Calu3 (cell line): ENCODE results near the gene ELOVL7. TPM values are rescaled to one million over a fixed set of nuclear protein-coding genes. Genes with fewer than 3 reads are reported as not detected.

ENCODE experiments used
- BruUV-seq: library from RNA; stranded (reverse); fragments of 400-500 nt; replicated peaks from 2 replicates; lab custom pipeline; 2021; lab: Mats Ljungman, UMichigan
- CTCF ChIA-PET: fragments of 300-600 bp; sonication (Branson Sonifier 250); formaldehyde crosslinking; loops from one replicate; lab custom pipeline; 2022; ENCODE audit warnings: antibody characterized with exemption; lab: Charles Lee
- DNase-seq: peaks from one replicate; pipeline ENCODE4 v3.0.0; 2022
- H3K27ac Mint-ChIP-seq: one replicate; pipeline ENCODE4 v1.8.0; 2022; ENCODE audit warnings: mixed read lengths; ENCODE audit not compliant: unreplicated experiment
- H3K27me3 Mint-ChIP-seq: one replicate; pipeline ENCODE4 v1.8.0; 2022; ENCODE audit warnings: mixed read lengths; ENCODE audit not compliant: unreplicated experiment
- H3K36me3 Mint-ChIP-seq: one replicate; pipeline ENCODE4 v1.8.0; 2022; ENCODE audit warnings: mild to moderate bottlenecking, moderate library complexity, mixed read lengths; ENCODE audit not compliant: insufficient read depth, unreplicated experiment
- H3K4me1 Mint-ChIP-seq: one replicate; pipeline ENCODE4 v1.8.0; 2022; ENCODE audit warnings: mild to moderate bottlenecking, low read depth, mixed read lengths; ENCODE audit not compliant: unreplicated experiment
- H3K4me3 Mint-ChIP-seq: one replicate; pipeline ENCODE4 v1.8.0; 2022; ENCODE audit warnings: mild to moderate bottlenecking, low read depth, moderate library complexity, mixed read lengths; ENCODE audit not compliant: unreplicated experiment
- H3K9me3 Mint-ChIP-seq: one replicate; pipeline ENCODE4 v1.8.0; 2022; ENCODE audit warnings: low read depth, mixed read lengths; ENCODE audit not compliant: unreplicated experiment
- intact Hi-C: fragments of 100-400 bp; cut with micrococcal nuclease; formaldehyde crosslinking; loops from one replicate; pipeline ENCODE4 v1.10.0; 2022; ENCODE audit not compliant: unreplicated experiment
- total RNA-seq: library from RNA; stranded (reverse); gene quantifications from 2 replicates; pipeline ENCODE4 v1.2.3, GENCODE V29; 2022
- TF ChIP-seq, protein P1 (sequence below): fragments of 200-600 bp; IDR thresholded peaks from one replicate; pipeline ENCODE4 v1.8.0; 2022; ENCODE audit warnings: antibody characterized with exemption; ENCODE audit not compliant: unreplicated experiment

Gene ELOVL7
- total RNA-seq, 1 experiment from 2014 or later = 40.5 TPM

DNA sequence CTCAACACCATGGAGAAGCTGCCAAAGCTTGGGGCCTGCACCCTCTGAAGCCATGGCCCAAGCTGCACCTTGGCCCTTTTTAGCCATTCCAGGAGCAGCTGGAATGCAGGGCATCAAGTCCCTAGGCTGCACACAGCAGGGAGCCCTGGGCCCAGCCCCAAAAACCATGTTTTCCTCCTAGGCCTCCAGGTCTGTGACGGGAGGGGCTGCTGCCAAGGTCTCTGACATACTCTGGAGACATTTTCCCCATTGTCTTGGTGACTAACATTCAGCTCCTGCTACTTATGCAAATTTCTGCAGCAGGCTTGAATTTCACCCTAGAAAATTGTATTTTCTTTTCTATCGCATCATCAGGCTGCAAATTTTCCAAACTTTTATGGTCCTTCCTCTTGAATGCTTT is 64.6 kb downstream of the ELOVL7 start:
- no peak overlapping the region for H3K4me3 Mint-ChIP-seq
- H3K27ac Mint-ChIP-seq = no peak overlapping the region
- TF ChIP-seq, protein P1, sequence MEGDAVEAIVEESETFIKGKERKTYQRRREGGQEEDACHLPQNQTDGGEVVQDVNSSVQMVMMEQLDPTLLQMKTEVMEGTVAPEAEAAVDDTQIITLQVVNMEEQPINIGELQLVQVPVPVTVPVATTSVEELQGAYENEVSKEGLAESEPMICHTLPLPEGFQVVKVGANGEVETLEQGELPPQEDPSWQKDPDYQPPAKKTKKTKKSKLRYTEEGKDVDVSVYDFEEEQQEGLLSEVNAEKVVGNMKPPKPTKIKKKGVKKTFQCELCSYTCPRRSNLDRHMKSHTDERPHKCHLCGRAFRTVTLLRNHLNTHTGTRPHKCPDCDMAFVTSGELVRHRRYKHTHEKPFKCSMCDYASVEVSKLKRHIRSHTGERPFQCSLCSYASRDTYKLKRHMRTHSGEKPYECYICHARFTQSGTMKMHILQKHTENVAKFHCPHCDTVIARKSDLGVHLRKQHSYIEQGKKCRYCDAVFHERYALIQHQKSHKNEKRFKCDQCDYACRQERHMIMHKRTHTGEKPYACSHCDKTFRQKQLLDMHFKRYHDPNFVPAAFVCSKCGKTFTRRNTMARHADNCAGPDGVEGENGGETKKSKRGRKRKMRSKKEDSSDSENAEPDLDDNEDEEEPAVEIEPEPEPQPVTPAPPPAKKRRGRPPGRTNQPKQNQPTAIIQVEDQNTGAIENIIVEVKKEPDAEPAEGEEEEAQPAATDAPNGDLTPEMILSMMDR = no peak
- no peaks in the 10 kb centered on the region for H3K36me3 Mint-ChIP-seq
- H3K4me1 Mint-ChIP-seq = peaks cover 20% of the 10 kb centered on the region
- CTCF ChIA-PET = no interaction called here
- no peaks in the 10 kb centered on the region for H3K27me3 Mint-ChIP-seq
- no TSS peak for BruUV-seq
- H3K9me3 Mint-ChIP-seq = no peaks in the 10 kb centered on the region
- intact Hi-C loops = no loop called here
- DNase-seq = no peak

DNA sequence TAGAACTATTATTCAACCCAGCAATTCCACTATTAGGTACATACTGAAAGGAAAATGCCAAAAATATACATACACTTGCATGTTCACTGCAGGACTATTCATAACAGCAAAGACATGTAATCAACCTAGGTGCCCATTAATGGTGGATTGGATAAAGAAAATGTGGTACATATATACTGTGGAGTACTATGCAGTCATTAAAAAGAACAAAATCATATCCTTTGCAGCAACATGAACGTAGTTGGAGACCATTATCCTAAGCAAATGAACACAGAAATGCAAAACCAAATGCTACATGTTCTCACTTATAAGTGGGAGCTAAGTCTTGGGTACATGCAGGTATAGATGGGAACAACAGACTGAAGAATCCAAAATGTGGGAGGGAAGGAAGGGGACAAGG is 67.7 kb downstream of the ELOVL7 start:
- H3K36me3 Mint-ChIP-seq = no peaks in the 10 kb centered on the region
- TF ChIP-seq, protein P1 = no peak
- H3K27ac Mint-ChIP-seq = no peak overlapping the region
- CTCF ChIA-PET = no interaction called here
- no peak for DNase-seq
- H3K4me3 Mint-ChIP-seq = no peak overlapping the region
- no peaks in the 10 kb centered on the region for H3K27me3 Mint-ChIP-seq
- no peaks in the 10 kb centered on the region for H3K9me3 Mint-ChIP-seq
- peaks cover 20% of the 10 kb centered on the region for H3K4me1 Mint-ChIP-seq
- intact Hi-C loops = no loop called here
- no TSS peak for BruUV-seq

DNA sequence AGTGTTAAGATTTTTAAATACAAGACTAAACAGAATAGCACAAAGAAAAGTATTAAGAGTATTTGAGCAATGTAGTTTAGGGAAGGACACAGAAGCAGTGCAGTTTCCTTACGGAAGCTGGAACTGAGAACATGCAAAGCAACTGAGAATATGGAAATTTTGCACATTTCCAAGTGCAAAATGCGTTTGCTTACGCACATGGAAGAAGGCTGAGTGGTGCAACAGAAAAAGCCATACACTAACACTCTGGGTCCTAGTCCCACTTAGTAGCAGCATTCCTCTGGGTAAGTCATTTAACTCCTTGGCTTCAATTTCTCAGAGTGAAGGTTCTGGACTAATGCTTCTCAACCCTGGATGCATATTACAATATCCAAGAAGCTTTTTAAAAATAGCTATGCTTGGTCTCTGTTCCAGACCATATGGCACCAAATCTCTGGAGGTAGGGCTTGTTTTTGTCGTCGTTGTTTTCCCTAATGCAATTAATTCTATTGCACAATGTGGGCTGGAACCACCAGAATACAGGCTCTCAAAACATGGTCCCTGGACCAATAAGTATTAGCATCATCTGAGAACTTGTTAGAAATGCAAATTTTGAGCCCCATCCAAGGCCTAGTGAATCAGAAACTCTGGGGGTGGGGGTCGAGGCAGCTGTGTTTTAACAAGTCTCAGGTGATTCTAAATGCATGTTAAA is 78.9 kb downstream of the ELOVL7 start:
- Mint-ChIP-seq H3K9me3 (no peaks in the 10 kb centered on the region), H3K4me3 (no peak overlapping the region), H3K27ac (no peak overlapping the region), H3K4me1 (no peaks in the 10 kb centered on the region), H3K36me3 (no peaks in the 10 kb centered on the region), H3K27me3 (no peaks in the 10 kb centered on the region)
- BruUV-seq = no TSS peak
- CTCF ChIA-PET = no interaction called here
- intact Hi-C loops = no loop called here
- TF ChIP-seq, protein P1 = no peak
- no peak for DNase-seq

DNA sequence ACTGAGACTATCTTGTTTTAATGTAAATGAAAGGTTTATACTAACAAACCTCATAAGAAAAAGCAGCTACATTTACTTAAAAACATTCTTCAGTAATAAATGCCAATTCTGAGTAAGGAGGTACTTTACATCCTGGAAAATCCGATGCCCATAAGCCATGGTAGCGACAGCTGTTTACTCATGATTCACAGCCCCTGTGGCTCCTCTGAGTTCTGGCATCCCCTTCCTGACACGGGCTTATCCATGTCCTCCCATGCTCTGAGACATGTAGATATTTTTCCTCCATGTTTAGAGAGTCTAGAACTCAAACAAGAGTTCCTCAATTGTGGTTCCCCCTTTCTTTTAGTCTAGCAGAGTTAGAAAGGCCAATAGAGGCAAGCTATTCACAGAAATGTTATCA is 81.0 kb downstream of the ELOVL7 start:
- Mint-ChIP-seq H3K36me3 (no peaks in the 10 kb centered on the region), H3K4me1 (no peaks in the 10 kb centered on the region), H3K27me3 (no peaks in the 10 kb centered on the region), H3K9me3 (no peaks in the 10 kb centered on the region), H3K27ac (no peak overlapping the region), H3K4me3 (no peak overlapping the region)
- DNase-seq = no peak
- no TSS peak for BruUV-seq
- TF ChIP-seq, protein P1 = no peak
- intact Hi-C loops = no loop called here
- CTCF ChIA-PET = interaction anchor here (0.7 kb wide), 1 partner anchor 90 kb away, joined by 6 read pairs; no protein-coding TSS in a partner anchor
